ENCODE results near the gene PKNOX1. TPM values are rescaled to one million over a fixed set of nuclear protein-coding genes. Genes with fewer than 3 reads are reported as not detected.

Gene PKNOX1
- total and polyA plus RNA-seq, 2 experiments from 2014 or later: 29.9 to 76.7 TPM

- TF ChIP-seq ZNF462 (CRISPR knock-in tag; IDR thresholded peaks at IDR 0.05) (no peak), ETS1 (IDR thresholded peaks at IDR 0.05) (no peak)
Observed at GRCh38 chr21:42975886-42976608, 1.7 kb downstream of the PKNOX1 start (continued).

GRCh38 chr21:42980312-42981213 is 6.2 kb downstream of the PKNOX1 start:
- Histone ChIP-seq H3K27me3 (ENCODE audit: insufficient read depth) (no peaks in the 10 kb centered on the region), H2AFZ (no peak overlapping the region), H3K79me2 (replicated peaks; ENCODE audit: insufficient read depth) (peaks cover 98% of the 10 kb centered on the region), H3K36me3 (ENCODE audit: insufficient read depth) (peaks cover 18% of the 10 kb centered on the region), H3K4me3 (no peak overlapping the region), H3F3A (replicated peaks; ENCODE audit: low read depth) (peaks cover 29% of the 10 kb centered on the region; the same call in 1 of the 2 replicates), H4K20me1 (replicated peaks; ENCODE audit: insufficient read depth) (0 out of 2 replicates have a peak, but pooled peaks cover 4% of the 10 kb centered on the region), H3K27ac (ENCODE audit: low read depth) (peak overlapping the region; percentile 96), H3K4me1 (ENCODE audit: insufficient read depth) (peaks cover 67% of the 10 kb centered on the region), H3K9me2 (ENCODE audit: insufficient read depth) (no peaks in the 10 kb centered on the region), H3K4me2 (peak overlapping the region; percentile 64)
- Mint-ChIP-seq H3K9me3 (peaks cover 19% of the 10 kb centered on the region), H3K36me3 (ENCODE audit: low read depth) (peaks cover 51% of the 10 kb centered on the region), H3K27me3 (ENCODE audit: insufficient read depth, low read depth, poor library complexity) (peaks cover 7% of the 10 kb centered on the region), H3K27ac (peak overlapping the region; percentile 70), H3K4me1 (peaks cover 56% of the 10 kb centered on the region), H3K4me3 (no peak overlapping the region; the same call in 2 of the 3 replicates)
- DNase-seq (ENCODE audit: low spot score) (no peak), ATAC-seq (no peak)
- TF ChIP-seq POLR2AphosphoS5 (IDR thresholded peaks at IDR 0.05; ENCODE audit: low read depth) (no peak), EZH2phosphoT487 (IDR thresholded peaks at IDR 0.05; ENCODE audit: unreplicated experiment) (no peak), CTCF (conservative IDR thresholded peaks at IDR 0.05; ENCODE audit: low read depth in 2 of 2) (no peak), ZNF114 (CRISPR knock-in tag; IDR thresholded peaks at IDR 0.05) (no peak)

All from GM23338 (cell line).